Hepatocyte (in vitro differentiated cells): ENCODE measurements around the gene PRKAG1. TPM values are rescaled to one million over a fixed set of nuclear protein-coding genes. Genes with fewer than 3 reads are reported as not detected.

ENCODE experiments used
- DNase-seq: peaks from one replicate; pipeline ENCODE4 v3.0.0-alpha.2; 2016; ENCODE audit warnings: low spot score
- H2AFZ ChIP-seq: fragments of 200-600 bp; sonication (generic); 2 replicates; pipeline ENCODE4 v1.6.0; 2016; ENCODE audit warnings: antibody characterized with exemption, mild to moderate bottlenecking
- H3K27ac ChIP-seq: fragments of 200-600 bp; sonication (generic); 2 replicates; pipeline ENCODE4 v1.5.1; 2016; ENCODE audit warnings: mild to moderate bottlenecking
- H3K27me3 ChIP-seq: fragments of 200-600 bp; sonication (generic); 2 replicates; pipeline ENCODE4 v1.6.1; 2016
- H3K36me3 ChIP-seq: fragments of 200-600 bp; sonication (generic); replicated peaks from 2 replicates; pipeline ENCODE4 v1.5.1; 2016; ENCODE audit warnings: low read depth; ENCODE audit not compliant: insufficient read depth
- H3K4me1 ChIP-seq: fragments of 200-600 bp; sonication (generic); 2 replicates; pipeline ENCODE4 v1.5.1; 2016; ENCODE audit warnings: mild to moderate bottlenecking, moderate library complexity; ENCODE audit not compliant: insufficient read depth
- H3K4me2 ChIP-seq: fragments of 200-600 bp; sonication (generic); 2 replicates; pipeline ENCODE4 v1.6.0; 2016
- H3K4me3 ChIP-seq: fragments of 200-600 bp; sonication (generic); 2 replicates; pipeline ENCODE4 v1.5.1; 2016; ENCODE audit warnings: mild to moderate bottlenecking
- H3K79me2 ChIP-seq: fragments of 200-600 bp; sonication (generic); 2 replicates; pipeline ENCODE4 v1.6.0; 2017; ENCODE audit warnings: mild to moderate bottlenecking
- H3K9me2 ChIP-seq: fragments of 200-600 bp; sonication (generic); replicated peaks from 2 replicates; pipeline ENCODE4 v1.6.0; 2017; ENCODE audit warnings: mild to moderate bottlenecking; ENCODE audit not compliant: insufficient read depth
- H3K9me3 ChIP-seq: fragments of 200-600 bp; sonication (generic); 2 replicates; pipeline ENCODE4 v1.5.1; 2016; ENCODE audit warnings: low read depth, mild to moderate bottlenecking
- H4K20me1 ChIP-seq: fragments of 200-600 bp; sonication (generic); 2 replicates; pipeline ENCODE4 v1.6.0; 2016; ENCODE audit warnings: mild to moderate bottlenecking; ENCODE audit not compliant: insufficient read depth, poor library complexity, severe bottlenecking
- CTCF ChIP-seq: fragments of 200-600 bp; sonication (generic); IDR thresholded peaks from 2 replicates; pipeline ENCODE4 v1.5.1; 2016; ENCODE audit warnings: antibody characterized with exemption, mild to moderate bottlenecking; ENCODE audit not compliant: poor library complexity
- EZH2 ChIP-seq: fragments of 200-600 bp; sonication (generic); IDR thresholded peaks from 2 replicates; pipeline ENCODE4 v1.6.1; 2016; ENCODE audit warnings: antibody characterized with exemption, mild to moderate bottlenecking, borderline replicate concordance
- EZH2phosphoT487 ChIP-seq: fragments of 200-600 bp; sonication (generic); IDR thresholded peaks from one replicate; pipeline ENCODE4 v1.6.1; 2018; ENCODE audit warnings: antibody characterized with exemption, mild to moderate bottlenecking, low read depth, moderate library complexity; ENCODE audit not compliant: unreplicated experiment, severe bottlenecking
- WGBS: methylation state at CpG from one replicate; pipeline ENCODE4 v1.1.6; 2016; ENCODE audit warnings: low lambda C conversion rate; ENCODE audit errors: missing lambda C conversion rate; 5-methylcytosine and 5-hydroxymethylcytosine counted together
- polyA plus RNA-seq: library from polyadenylated mRNA; unstranded; fragments of >200 nt; fragmentation: Nextera tagmentation; extraction: Ambion mirVana; gene quantifications from 2 replicates; pipeline ENCODE4 v1.2.1, GENCODE V29; 2016
- total RNA-seq: library from RNA; depleted of rRNA; stranded (reverse); fragments of >200 nt; gene quantifications from 2 replicates; pipeline ENCODE4 v1.2.3, GENCODE V29; 2014

Gene PRKAG1
- total and polyA plus RNA-seq, 2 experiments from 2014 or later, result 46.0 to 61.5 TPM

GRCh38 chr12:49025463-49025862, 6.9 kb upstream of the PRKAG1 start:
- Histone ChIP-seq H3K36me3 (no peaks in the 10 kb centered on the region), H3K9me2 (no peaks in the 10 kb centered on the region), H4K20me1 (no peaks in the 10 kb centered on the region), H3K4me2 (no peak overlapping the region), H3K27ac (no peak overlapping the region), H2AFZ (no peak overlapping the region), H3K4me3 (no peak overlapping the region), H3K79me2 (no peaks in the 10 kb centered on the region), H3K9me3 (no peaks in the 10 kb centered on the region), H3K4me1 (no peaks in the 10 kb centered on the region), H3K27me3 (no peaks in the 10 kb centered on the region)
- no peak for DNase-seq
- WGBS, result 97% methylated on average over 4 of the region's 4 CpGs
- no peak for TF ChIP-seq EZH2phosphoT487
- TF ChIP-seq CTCF, result no peak
- no peak for TF ChIP-seq EZH2

- no peaks in the 10 kb centered on the region for H3K27me3 ChIP-seq
- H3K36me3 ChIP-seq, result no peaks in the 10 kb centered on the region
- H3K4me1 ChIP-seq, result peaks cover 3% of the 10 kb centered on the region
- H3K4me2 ChIP-seq, result no peak overlapping the region
- no peaks in the 10 kb centered on the region for H3K9me3 ChIP-seq
- 92% methylated on average over 12 of the region's 12 CpGs for WGBS
- no peak overlapping the region for H3K27ac ChIP-seq
- H4K20me1 ChIP-seq, result no peaks in the 10 kb centered on the region
- DNase-seq, result no peak
- no peaks in the 10 kb centered on the region for H3K79me2 ChIP-seq
- no peak overlapping the region for H3K4me3 ChIP-seq
- TF ChIP-seq EZH2phosphoT487, result no peak
- no peak for TF ChIP-seq CTCF
- no peak for TF ChIP-seq EZH2
- H2AFZ ChIP-seq, result no peak overlapping the region
- no peaks in the 10 kb centered on the region for H3K9me2 ChIP-seq
Measured at GRCh38 chr12:49024543-49024942, 6.0 kb upstream of the PRKAG1 start.

GRCh38 chr12:49023812-49024211, 5.2 kb upstream of the PRKAG1 start:
- Histone ChIP-seq H3K4me3 (no peak overlapping the region), H3K9me2 (no peaks in the 10 kb centered on the region), H3K4me2 (no peak overlapping the region), H4K20me1 (no peaks in the 10 kb centered on the region), H3K79me2 (no peaks in the 10 kb centered on the region), H2AFZ (no peak overlapping the region), H3K4me1 (peaks cover 7% of the 10 kb centered on the region), H3K27ac (no peak overlapping the region), H3K9me3 (no peaks in the 10 kb centered on the region), H3K27me3 (no peaks in the 10 kb centered on the region), H3K36me3 (no peaks in the 10 kb centered on the region)
- no peak for DNase-seq
- TF ChIP-seq EZH2phosphoT487 (no peak), CTCF (no peak), EZH2 (no peak)
- 92% methylated on average over 2 of the region's 2 CpGs for WGBS

GRCh38 chr12:49022558-49023178, 4.1 kb upstream of the PRKAG1 start:
- Histone ChIP-seq H3K4me1 (peaks cover 7% of the 10 kb centered on the region), H3K27me3 (no peaks in the 10 kb centered on the region), H3K36me3 (no peaks in the 10 kb centered on the region), H3K79me2 (no peaks in the 10 kb centered on the region), H3K9me2 (no peaks in the 10 kb centered on the region), H3K4me3 (no peak overlapping the region), H3K9me3 (no peaks in the 10 kb centered on the region), H3K27ac (no peak overlapping the region), H3K4me2 (no peak overlapping the region), H4K20me1 (no peaks in the 10 kb centered on the region), H2AFZ (no peak overlapping the region)
- 98% methylated on average over 15 of the region's 15 CpGs for WGBS
- no peak for DNase-seq
- TF ChIP-seq EZH2phosphoT487, result no peak
- no peak for TF ChIP-seq EZH2
- TF ChIP-seq CTCF, result no peak
